Heart right ventricle (tissue), 16 donors: ENCODE measurements around the gene CTNNAL1. TPM values are rescaled to one million over a fixed set of nuclear protein-coding genes. Genes with fewer than 3 reads are reported as not detected.

Source experiments
- ATAC-seq, 8 donors: fragments of 200-7000 bp; cut with Tn5 transposase; one replicate each; pipeline ENCODE4 v1.9.1; 2020; ENCODE audit warnings: mild to moderate bottlenecking in 8 of 8, moderate library complexity in 8 of 8, moderate number of reproducible peaks in 1 of 8
- DNase-seq, 2 donors: peaks; one replicate each; pipeline ENCODE4 v3.0.0-alpha.2; 2020
- H3K27ac ChIP-seq, 10 donors: fragments of 200-600 bp; sonication (generic) in 2 of 10; one replicate each; pipeline versions ENCODE4 v1.5.0 to v1.8.0; 2020 to 2022; ENCODE audit warnings: mild to moderate bottlenecking in 3 of 10
- H3K27me3 ChIP-seq, 7 donors: fragments of 200-600 bp; one replicate each; pipeline ENCODE4 v1.8.0; 2021 to 2022; ENCODE audit warnings: mild to moderate bottlenecking in 2 of 7
- H3K36me3 ChIP-seq, 9 donors: fragments of 200-600 bp; sonication (generic) in 1 of 9; one replicate each; pipeline versions ENCODE4 v1.5.0 to v1.8.0; 2020 to 2022; ENCODE audit warnings: mild to moderate bottlenecking in 2 of 9
- H3K4me1 ChIP-seq, 9 donors: fragments of 200-600 bp; sonication (generic) in 1 of 9; one replicate each; pipeline versions ENCODE4 v1.5.0 to v1.8.0; 2020 to 2022; ENCODE audit warnings: mild to moderate bottlenecking in 4 of 9
- H3K4me3 ChIP-seq, 10 donors: fragments of 200-600 bp; sonication (generic) in 2 of 10; one replicate each; pipeline versions ENCODE4 v1.5.0 to v1.8.0; 2020 to 2022; ENCODE audit warnings: mild to moderate bottlenecking in 7 of 10, moderate library complexity in 2 of 10
- H3K9me3 ChIP-seq, 11 donors: fragments of 200-600 bp in 10 of 11; sonication (generic) in 2 of 11; one replicate each; pipeline versions ENCODE4 v1.5.0 to v1.8.0; 2013 to 2022; ENCODE audit warnings: mild to moderate bottlenecking in 2 of 11, control low read depth in 1 of 11, moderate library complexity in 1 of 11
- WGBS, 2 donors: extraction: QIAGEN DNeasy Blood & Tissue Kit; methylation state at CpG; one replicate each; pipeline ENCODE4 v1.1.7; 2013; ENCODE audit warnings: inconsistent platforms in 1 of 2; 5-methylcytosine and 5-hydroxymethylcytosine counted together
- intact Hi-C, 10 donors: fragments of 100-400 bp; cut with DNase I; formaldehyde crosslinking; loops; one replicate each; pipeline versions ENCODE4 v1.11.1 to v1.14.2; 2022
- polyA plus RNA-seq, 2 donors: library from polyadenylated mRNA; stranded (reverse); fragments of 200-250 nt; gene quantifications; one replicate each; pipeline ENCODE4 v1.2.3, GENCODE V29; 2013
- total RNA-seq, 10 donors: library from RNA; stranded (reverse); fragmentation: NEBNext Ultra II Directional in 3 of 10; extraction: Animal tissue kit (Norgen Biotek cat#: 25700) in 3 of 10; gene quantifications; one replicate each; pipeline versions ENCODE4 v1.2.1 to v1.2.4, GENCODE V29; 2021 to 2023
- TF ChIP-seq, protein P1 (sequence below), 9 donors: fragments of 200-600 bp; sonication (generic) in 2 of 9; IDR thresholded peaks; one replicate each; pipeline versions ENCODE4 v1.5.0 to v1.8.0; 2021 to 2022; ENCODE audit warnings: antibody characterized with exemption in 9 of 9, mild to moderate bottlenecking in 5 of 9, moderate library complexity in 1 of 9
- donor health status: Arrhythmogenic right ventricular cardiomyopathy.
- donor health status: ischemic (EF 13 %, LVEDD 7.1; RV severe dilation, severe dysfunction).
- donor health status: healthy with polysubstance abuse.
- donor health status: DM: no; HTN: yes; CAD: no.
- donor health status: DM: no; HTN: no; CAD: no.
- donor health status: ischemic (EF 25% LVEDD 6.9; RV normal size, moderate dysfunction).
- donor health status: ischemic (EF 25% LVEDD 5.7; RV mildly dilated, moderate dysfunction).
- donor health status: healthy.
- donor health status: DM: yes; HTN: yes; CAD: no.
- donor health status: Ischemic cardiomyopathy.
- donor health status: ischemic (EF 35%, LVEDD 5.7; RV mildly dilated, moderate dysfunction).
- donor health status: nonischemic (EF 11% LVEDD 7.7; RV severe dilation, severe dysfunction).
- donor health status: DM: yes; HTN: yes; CAD: no.
- donor health status: PGD.
- donor health status: ischemic (EF 29% LVEDD 5.4; RV normal size, mild dysfunction).
- donor health status: nonischemic (EF 23%, LVEDD 6.1; RV moderate dilation, normal function).

Gene CTNNAL1
- total and polyA plus RNA-seq, 12 donors, result 42.7 to 115 (median 63.2) TPM

DNA sequence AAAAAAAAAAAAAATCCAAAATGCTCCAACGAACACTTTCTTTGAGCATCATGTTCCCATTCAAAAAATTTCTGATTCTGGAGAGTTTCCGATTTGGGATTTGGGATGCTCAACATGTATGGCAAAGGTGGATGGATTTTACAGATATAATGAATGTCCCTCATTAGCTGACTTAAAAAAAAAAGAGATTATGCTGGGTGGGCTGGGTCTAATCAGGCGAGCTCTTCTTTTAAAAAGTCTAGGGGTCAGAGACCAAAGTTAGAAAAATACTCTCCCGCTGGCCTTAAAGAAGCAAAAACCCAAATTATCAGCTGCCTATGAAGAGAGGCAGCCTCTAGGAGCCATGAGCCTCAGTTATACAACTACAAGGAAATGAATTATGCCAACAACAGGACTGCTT lies 15.2 kb upstream of the CTNNAL1 start:
- Histone ChIP-seq H3K4me3 (no peak overlapping the region), H3K27me3 (no peaks in the 10 kb centered on the region), H3K4me1 (peaks cover 3 to 35% (median 20%) of the 10 kb centered on the region in 9 donors), H3K9me3 (no peaks in the 10 kb centered on the region), H3K36me3 (peaks cover 0 to 52% (median 5%) of the 10 kb centered on the region in 9 donors), H3K27ac (no peak overlapping the region)
- DNase-seq, result no peak
- WGBS, 2 donors, result 95 to 97% methylated on average over 4 of the region's 4 CpGs
- intact Hi-C loops, result no loop called here
- TF ChIP-seq, protein P1, sequence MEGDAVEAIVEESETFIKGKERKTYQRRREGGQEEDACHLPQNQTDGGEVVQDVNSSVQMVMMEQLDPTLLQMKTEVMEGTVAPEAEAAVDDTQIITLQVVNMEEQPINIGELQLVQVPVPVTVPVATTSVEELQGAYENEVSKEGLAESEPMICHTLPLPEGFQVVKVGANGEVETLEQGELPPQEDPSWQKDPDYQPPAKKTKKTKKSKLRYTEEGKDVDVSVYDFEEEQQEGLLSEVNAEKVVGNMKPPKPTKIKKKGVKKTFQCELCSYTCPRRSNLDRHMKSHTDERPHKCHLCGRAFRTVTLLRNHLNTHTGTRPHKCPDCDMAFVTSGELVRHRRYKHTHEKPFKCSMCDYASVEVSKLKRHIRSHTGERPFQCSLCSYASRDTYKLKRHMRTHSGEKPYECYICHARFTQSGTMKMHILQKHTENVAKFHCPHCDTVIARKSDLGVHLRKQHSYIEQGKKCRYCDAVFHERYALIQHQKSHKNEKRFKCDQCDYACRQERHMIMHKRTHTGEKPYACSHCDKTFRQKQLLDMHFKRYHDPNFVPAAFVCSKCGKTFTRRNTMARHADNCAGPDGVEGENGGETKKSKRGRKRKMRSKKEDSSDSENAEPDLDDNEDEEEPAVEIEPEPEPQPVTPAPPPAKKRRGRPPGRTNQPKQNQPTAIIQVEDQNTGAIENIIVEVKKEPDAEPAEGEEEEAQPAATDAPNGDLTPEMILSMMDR (IDR thresholded peaks at IDR 0.05), result no peak
- ATAC-seq, result no peak

DNA sequence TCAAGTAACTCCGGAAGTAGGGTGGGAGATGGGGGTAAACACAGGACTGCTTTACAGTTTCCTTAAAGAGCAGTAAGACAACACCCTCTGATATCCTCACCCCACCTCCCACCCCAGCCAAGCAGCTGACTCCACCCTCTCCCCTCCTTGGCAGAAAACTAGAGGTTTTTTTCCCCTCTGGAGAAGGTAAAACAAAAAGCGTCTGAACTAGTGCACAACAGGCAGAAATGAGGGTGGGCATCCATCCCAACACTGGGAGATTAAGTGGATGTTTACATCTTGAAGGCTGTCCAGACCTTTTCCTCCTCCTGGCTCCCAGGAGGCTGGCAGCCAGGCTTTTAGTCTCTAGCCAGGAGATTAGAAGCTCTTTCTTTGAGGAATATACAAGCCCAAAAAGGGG lies 13.9 kb upstream of the CTNNAL1 start:
- H3K27ac ChIP-seq, result peak overlapping the region in 2 of 10 donors; percentile 9 to 37
- peak in 1 of 2 donors; percentile 10 for DNase-seq
- peak in 6 of 8 donors; percentile 26 to 60 (median 48) for ATAC-seq
- no peaks in the 10 kb centered on the region for H3K27me3 ChIP-seq
- H3K9me3 ChIP-seq, result no peaks in the 10 kb centered on the region
- 37 to 39% methylated on average over 2 of the region's 2 CpGs for WGBS, 2 donors
- TF ChIP-seq, protein P1 (IDR thresholded peaks at IDR 0.05), result no peak
- H3K4me1 ChIP-seq, result peaks cover 3 to 46% (median 20%) of the 10 kb centered on the region in 9 donors
- peaks cover 0 to 39% (median 0%) of the 10 kb centered on the region in 9 donors for H3K36me3 ChIP-seq
- intact Hi-C loops, result no loop called here
- no peak overlapping the region for H3K4me3 ChIP-seq

DNA sequence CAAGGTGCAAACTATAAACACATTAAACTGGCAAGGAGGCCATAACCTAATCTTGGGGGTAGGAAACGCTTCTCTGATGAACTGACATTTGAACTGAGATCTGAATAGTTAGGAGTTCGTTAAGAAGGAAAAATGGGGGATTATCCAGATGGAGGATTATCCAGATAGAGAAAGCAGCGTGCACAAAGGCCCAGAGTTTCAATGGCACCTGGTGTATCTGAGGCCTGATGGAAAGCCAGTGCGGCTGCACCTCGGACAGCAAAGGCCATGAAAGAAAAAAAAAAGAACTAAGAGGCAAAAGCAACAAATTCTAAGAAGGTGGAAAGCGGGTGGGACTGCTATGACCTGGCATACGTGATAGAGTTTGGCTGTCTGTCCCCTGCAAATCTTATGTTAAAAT lies 13.0 kb upstream of the CTNNAL1 start:
- no peaks in the 10 kb centered on the region for H3K27me3 ChIP-seq
- intact Hi-C loops, result no loop called here
- ATAC-seq (no peak), DNase-seq (no peak)
- TF ChIP-seq, protein P1 (IDR thresholded peaks at IDR 0.05), result no peak
- peaks cover 0 to 31% (median 0%) of the 10 kb centered on the region in 9 donors for H3K36me3 ChIP-seq
- H3K9me3 ChIP-seq, result no peaks in the 10 kb centered on the region
- 88 to 91% methylated on average over 7 of the region's 7 CpGs for WGBS, 2 donors
- H3K4me1 ChIP-seq, result peaks cover 3 to 49% (median 22%) of the 10 kb centered on the region in 9 donors
- H3K27ac ChIP-seq, result peak overlapping the region in 2 of 10 donors; percentile 9
- no peak overlapping the region for H3K4me3 ChIP-seq

DNA sequence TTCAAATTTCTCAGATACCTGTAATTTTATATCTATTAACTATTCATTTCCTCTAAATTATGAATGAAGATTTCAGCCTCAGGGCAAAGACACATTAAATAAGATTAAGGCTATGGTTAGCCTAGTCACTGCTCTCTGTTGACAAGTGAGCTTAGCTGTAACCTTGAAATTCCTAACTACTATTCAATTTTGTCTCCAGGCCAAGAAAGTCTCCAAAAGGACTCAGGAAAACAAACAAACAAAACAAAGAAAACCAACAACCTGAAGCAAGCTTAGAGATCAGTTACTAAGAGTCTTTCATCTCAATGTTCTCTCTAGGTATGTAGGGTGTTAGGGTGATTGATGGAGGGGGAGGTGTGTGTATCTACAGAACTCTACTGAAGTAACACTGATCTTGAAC lies 9.6 kb upstream of the CTNNAL1 start:
- peak in 1 of 8 donors; percentile 29 for ATAC-seq
- no peaks in the 10 kb centered on the region for H3K9me3 ChIP-seq
- H3K4me3 ChIP-seq, result no peak overlapping the region
- peaks cover 0 to 36% (median 6%) of the 10 kb centered on the region in 9 donors for H3K36me3 ChIP-seq
- TF ChIP-seq, protein P1 (IDR thresholded peaks at IDR 0.05), result no peak
- H3K4me1 ChIP-seq, result peaks cover 3 to 52% (median 33%) of the 10 kb centered on the region in 9 donors
- intact Hi-C loops, result no loop called here
- H3K27ac ChIP-seq, result no peak overlapping the region
- no peaks in the 10 kb centered on the region for H3K27me3 ChIP-seq
- no peak for DNase-seq
